Stimulated activated CD8-positive, alpha-beta memory T cell treated with anti-CD3 and anti-CD28 coated beads, Interleukin-15, amount 100 ng/mL, for 4 hours (primary cell): Measurements from ENCODE around the gene OLIG2.

ENCODE experiments used
- DNase-seq, 2 donors: peaks; one replicate each; pipeline ENCODE4 v3.0.0-alpha.2; 2020; ENCODE audit warnings: low read depth in 2 of 2

Gene OLIG2

DNA sequence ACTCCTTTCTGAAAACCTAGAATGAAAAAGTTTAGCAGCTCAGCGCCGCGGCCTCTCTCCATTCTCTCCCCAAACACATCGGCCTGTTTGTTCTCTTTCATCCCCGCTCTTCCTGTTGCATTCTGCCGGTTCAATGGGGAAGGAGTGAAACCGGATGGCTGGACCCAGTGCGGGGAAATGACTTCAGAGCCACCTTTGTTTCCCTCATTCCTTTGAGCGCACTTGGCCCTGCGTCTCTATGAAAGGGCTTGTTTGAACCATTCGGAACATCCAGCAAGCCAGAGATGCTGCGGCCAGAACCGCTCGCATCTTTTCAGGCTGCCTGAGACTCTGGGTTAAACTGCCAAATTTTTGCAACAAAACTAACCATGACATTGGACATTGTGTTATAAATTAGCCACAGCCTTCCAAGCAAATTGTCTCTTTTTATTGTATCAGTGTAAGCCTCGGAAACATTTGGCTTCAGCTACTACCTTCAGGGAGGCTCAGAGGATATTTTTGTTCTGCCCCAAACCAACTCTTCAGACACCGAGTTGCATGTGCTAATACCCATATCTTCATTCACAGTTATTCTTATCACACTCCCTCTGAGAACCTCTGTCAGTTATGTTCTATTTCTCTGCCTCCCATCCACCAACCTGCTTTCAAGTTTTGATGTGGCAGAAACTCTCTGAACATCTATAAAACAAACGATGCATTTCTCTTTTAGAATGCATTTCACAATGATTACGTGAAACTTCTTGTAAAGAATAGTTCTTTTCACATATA is 39.1 kb downstream of the OLIG2 start:
- DNase-seq: no peak

GRCh38 chr21:33067043-33067442 is 41.3 kb downstream of the OLIG2 start:
- DNase-seq: no peak

DNA sequence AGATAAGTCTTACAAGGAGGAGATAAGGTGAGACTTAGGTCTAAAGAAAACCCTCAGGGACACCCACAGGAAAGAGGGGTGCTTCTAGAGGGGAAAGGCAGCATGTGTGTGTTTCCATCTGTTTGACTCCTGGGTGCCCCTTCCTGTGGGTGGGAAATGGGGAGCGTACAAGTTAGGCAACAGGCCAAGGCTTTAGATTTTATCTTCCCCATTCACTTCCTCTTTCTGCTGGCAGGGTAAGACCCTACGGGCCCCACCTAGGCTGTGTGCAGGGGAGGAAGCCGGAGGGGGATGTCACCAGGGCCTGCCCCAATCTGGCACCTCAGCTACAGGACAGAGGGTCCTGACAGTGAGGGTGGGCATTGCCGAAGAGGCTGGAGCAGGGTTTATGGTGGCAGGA is 41.7 kb downstream of the OLIG2 start:
- no peak for DNase-seq

- DNase-seq: no peak
Measured at GRCh38 chr21:33069243-33069642, 43.5 kb downstream of the OLIG2 start.

- no peak for DNase-seq
Measured at GRCh38 chr21:33069645-33069993, 43.9 kb downstream of the OLIG2 start.

DNA sequence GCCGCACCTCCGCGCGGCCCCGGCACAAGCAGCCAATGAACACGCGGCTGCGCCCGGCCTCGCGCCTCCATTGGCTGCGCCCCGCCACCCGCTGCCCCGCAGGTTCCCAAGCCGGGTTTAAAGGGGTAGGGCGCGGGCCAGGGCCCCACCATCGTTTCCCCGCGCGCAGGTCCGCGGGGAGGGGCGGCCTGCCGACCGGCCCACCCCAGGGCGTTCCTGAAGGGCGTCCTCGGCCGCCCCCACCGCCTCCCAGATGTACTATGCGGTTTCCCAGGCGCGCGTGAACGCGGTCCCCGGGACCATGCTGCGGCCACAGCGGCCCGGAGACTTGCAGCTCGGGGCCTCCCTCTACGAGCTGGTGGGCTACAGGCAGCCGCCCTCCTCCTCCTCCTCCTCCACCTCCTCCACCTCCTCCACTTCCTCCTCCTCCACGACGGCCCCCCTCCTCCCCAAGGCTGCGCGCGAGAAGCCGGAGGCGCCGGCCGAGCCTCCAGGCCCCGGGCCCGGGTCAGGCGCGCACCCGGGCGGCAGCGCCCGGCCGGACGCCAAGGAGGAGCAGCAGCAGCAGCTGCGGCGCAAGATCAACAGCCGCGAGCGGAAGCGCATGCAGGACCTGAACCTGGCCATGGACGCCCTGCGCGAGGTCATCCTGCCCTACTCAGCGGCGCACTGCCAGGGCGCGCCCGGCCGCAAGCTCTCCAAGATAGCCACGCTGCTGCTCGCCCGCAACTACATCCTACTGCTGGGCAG is 44.4 kb downstream of the OLIG2 start, which contains the start of gene OLIG1:
OLIG1 (plus strand) TSS at position 148 of the 750 bp plus-strand sequence; CDS start at position 254, 106 bp downstream.
- no peak for DNase-seq

GRCh38 chr21:33070744-33070997 is 44.9 kb downstream of the OLIG2 start:
- no peak for DNase-seq

DNA sequence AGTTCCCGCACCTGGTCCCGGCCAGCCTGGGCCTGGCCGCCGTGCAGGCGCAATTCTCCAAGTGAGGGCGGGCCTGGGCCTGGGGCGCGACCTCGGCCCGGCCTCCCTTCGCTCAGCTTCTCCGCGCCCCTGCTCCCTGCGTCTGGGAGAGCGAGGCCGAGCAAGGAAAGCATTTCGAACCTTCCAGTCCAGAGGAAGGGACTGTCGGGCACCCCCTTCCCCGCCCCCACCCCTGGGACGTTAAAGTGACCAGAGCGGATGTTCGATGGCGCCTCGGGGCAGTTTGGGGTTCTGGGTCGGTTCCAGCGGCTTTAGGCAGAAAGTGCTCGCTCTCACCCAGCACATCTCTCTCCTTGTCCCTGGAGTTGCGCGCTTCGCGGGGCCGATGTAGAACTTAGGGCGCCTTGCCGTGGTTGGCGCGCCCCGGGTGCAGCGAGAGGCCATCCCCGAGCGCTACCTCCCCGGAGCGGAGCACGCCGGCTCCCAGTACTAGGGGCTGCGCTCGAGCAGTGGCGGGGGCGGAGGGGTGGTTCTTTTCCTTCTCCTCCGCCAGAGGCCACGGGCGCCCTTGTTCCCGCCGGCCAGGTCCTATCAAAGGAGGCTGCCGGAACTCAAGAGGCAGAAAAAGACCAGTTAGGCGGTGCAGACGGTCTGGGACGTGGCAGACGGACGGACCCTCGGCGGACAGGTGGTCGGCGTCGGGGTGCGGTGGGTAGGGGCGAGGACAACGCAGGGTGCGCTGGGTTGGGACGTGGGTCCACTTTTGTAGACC is 45.4 kb downstream of the OLIG2 start:
- DNase-seq: no peak

GRCh38 chr21:33071770-33072306 is 46.1 kb downstream of the OLIG2 start:
- DNase-seq: no peak

- no peak for DNase-seq
Measured at GRCh38 chr21:33073636-33074035, 47.9 kb downstream of the OLIG2 start.

- no peak for DNase-seq
Measured at GRCh38 chr21:33075128-33075527, 49.4 kb downstream of the OLIG2 start.

DNA sequence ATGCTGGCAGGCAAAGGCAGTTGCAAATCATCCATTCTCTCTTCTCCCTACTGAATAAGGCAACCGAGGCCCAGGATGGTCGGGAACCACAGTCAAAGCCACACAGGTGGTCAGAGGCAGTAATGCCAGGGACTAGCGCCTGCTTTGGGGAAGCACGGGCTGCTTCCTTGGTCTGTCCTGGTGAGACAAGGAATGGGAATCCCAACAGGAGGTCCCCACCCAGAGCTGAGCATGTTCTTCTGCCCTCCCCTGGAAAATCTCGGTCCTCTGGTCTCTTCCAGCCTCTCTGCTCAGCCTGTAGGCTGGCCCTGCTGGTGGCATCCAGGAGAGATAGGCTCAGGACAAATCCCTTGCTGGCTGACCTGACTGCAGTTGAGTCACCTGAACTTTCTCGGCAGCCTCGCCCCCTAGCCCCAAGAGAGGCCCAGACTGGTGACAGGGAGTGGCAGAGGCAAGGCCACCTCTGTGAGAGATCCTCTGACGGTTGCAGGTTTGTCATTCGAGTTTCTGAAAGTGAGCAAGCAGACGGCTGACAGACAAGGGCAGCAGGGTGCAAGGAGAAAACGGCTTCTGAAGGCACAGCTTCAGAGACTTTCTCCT is 50.0 kb downstream of the OLIG2 start:
- no peak for DNase-seq

DNA sequence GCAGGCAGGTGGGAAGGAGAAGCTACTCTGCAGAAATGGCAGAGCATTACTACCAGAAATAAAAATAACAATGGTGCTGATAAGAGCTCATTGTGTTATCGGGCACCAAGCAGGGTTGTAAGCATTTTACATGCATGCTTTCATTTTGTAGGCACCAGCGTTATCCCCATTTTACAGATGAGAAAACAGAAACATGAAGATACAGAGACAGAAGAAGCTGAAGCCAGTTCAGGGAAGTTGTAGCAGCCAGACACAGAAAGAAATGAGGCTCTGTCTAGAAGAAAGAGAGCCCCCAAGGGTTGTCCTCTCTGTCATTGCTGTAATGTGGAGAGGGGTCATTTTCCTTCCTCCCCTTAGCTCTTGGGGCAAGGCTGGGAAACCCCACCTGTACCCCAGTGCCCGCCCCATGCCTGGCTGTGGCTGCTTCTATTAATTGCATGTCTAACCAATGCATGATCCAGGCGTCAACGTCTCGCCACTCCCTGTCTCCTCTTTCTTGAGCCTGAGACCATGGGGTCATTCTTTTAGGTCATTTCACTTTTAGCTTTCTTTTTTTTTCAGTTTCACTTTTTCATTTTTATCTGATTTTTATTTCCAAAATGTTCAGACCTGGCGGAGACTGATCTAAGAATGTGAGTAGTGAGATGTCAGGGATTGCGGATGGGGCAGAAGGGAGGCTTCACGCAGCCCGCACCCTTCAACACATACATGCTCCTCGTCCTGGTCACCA is 51.0 kb downstream of the OLIG2 start:
- DNase-seq: no peak
